B cell (primary cell): Measurements from ENCODE around the gene PRKN.

Experiments used
- EZH2 ChIP-seq: IDR thresholded peaks from 2 replicates; pipeline ENCODE4 v1.6.1; 2012; ENCODE audit warnings: borderline replicate concordance, low read depth, mild to moderate bottlenecking, moderate library complexity, low read length; ENCODE audit not compliant: insufficient read depth, poor library complexity, severe bottlenecking
- TF ChIP-seq, protein P1 (sequence below): fragments of 200-600 bp; IDR thresholded peaks from one replicate; pipeline ENCODE4 v1.8.0; 2022; ENCODE audit warnings: antibody characterized with exemption, mild to moderate bottlenecking

DNA sequence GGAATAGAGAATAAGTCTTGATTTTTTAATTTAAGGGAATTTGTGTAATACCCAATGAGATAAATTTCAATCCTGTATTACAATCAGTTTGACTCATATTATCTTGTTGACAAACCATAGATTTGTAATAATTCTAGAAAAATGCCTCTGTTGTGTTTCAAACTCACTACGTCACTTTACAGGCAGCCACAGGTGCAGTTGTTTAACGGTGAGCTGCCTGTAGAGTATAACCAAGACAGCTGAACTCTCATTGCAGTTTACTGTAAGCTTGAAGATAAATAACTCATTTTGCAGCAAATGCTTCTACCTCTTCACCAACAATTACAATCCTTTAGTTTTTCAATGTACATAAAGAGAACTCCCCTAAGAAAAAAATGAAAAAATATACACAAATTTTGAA lies 114.3 kb downstream of the PRKN start:
- TF ChIP-seq, protein P1, sequence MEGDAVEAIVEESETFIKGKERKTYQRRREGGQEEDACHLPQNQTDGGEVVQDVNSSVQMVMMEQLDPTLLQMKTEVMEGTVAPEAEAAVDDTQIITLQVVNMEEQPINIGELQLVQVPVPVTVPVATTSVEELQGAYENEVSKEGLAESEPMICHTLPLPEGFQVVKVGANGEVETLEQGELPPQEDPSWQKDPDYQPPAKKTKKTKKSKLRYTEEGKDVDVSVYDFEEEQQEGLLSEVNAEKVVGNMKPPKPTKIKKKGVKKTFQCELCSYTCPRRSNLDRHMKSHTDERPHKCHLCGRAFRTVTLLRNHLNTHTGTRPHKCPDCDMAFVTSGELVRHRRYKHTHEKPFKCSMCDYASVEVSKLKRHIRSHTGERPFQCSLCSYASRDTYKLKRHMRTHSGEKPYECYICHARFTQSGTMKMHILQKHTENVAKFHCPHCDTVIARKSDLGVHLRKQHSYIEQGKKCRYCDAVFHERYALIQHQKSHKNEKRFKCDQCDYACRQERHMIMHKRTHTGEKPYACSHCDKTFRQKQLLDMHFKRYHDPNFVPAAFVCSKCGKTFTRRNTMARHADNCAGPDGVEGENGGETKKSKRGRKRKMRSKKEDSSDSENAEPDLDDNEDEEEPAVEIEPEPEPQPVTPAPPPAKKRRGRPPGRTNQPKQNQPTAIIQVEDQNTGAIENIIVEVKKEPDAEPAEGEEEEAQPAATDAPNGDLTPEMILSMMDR: no peak
- no peak for TF ChIP-seq EZH2
